Pons (tissue), 1 donor: ENCODE results near the gene TMEM145.
A peak's percentile ranks its signal among the peaks of the same experiment; 100 is the strongest.
"Not testable (repeated sequence)": the region's sequence is repeated elsewhere in the genome, so short reads cannot be mapped to it uniquely, and the experiment has no call there.

Experiments used
- DNase-seq: peaks from one replicate; pipeline ENCODE4 v3.0.0-alpha.2; 2016; ENCODE audit warnings: low spot score

Gene TMEM145

DNA sequence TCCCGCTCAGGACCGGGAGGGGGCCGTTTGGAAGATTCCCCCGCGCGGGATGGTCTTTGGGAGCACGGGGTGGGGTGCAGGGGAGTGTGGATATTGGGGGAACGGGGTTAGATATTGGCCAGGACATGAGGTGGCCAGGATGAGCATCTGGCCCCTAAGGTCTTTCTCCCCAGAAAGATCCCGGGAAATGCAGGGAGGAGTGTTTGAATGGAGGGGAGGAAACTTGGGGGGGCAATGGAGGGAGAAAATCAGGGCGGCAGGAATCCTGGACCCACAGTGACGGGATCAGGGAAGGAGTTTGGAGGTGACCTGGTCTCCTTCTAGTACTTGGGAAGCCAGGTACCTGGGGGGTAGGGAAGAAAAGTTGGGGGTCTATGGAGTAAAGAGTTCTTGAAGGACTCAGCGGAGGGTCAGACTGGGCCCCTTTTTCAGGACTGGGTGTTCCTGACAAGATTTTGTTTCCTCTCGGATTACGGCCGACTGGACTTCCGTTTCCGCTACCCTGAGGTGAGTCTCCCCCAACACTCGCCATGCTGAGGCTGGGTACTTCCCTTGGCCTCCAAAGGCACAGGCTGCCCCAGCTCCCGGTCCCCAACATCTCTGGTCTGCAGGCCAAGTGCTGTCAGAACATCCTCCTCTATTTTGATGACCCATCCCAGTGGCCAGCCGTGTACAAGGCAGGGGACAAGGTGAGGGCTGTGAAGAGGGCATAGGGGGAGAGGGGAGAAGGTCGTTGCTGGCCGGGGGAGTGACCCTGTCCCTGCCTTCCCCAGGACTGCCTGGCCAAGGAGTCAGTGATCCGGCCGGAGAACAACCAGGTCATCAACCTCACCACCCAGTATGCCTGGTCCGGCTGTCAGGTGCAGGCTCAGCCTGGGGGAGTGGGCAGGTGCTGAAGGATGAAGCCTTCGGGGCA, 989 bp downstream of the TMEM145 start:
- DNase-seq: no peak

DNA sequence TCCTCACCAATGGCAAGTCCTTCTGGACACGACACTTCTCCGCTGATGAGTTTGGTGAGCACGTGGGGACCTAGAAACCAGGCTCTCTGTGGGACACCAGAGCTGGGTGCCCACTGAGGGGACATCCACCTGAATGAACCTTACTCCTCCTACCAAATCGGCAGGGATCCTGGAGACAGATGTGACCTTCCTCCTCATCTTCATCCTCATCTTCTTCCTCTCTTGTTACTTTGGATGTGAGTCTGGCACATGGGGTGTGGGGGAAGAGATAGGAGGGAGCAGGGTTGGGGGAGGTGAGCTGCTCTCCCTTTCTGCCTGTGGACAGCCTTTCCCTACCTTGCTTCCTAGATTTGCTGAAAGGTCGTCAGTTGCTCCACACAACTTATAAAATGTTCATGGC, 1.9 kb downstream of the TMEM145 start:
- no peak for DNase-seq

DNA sequence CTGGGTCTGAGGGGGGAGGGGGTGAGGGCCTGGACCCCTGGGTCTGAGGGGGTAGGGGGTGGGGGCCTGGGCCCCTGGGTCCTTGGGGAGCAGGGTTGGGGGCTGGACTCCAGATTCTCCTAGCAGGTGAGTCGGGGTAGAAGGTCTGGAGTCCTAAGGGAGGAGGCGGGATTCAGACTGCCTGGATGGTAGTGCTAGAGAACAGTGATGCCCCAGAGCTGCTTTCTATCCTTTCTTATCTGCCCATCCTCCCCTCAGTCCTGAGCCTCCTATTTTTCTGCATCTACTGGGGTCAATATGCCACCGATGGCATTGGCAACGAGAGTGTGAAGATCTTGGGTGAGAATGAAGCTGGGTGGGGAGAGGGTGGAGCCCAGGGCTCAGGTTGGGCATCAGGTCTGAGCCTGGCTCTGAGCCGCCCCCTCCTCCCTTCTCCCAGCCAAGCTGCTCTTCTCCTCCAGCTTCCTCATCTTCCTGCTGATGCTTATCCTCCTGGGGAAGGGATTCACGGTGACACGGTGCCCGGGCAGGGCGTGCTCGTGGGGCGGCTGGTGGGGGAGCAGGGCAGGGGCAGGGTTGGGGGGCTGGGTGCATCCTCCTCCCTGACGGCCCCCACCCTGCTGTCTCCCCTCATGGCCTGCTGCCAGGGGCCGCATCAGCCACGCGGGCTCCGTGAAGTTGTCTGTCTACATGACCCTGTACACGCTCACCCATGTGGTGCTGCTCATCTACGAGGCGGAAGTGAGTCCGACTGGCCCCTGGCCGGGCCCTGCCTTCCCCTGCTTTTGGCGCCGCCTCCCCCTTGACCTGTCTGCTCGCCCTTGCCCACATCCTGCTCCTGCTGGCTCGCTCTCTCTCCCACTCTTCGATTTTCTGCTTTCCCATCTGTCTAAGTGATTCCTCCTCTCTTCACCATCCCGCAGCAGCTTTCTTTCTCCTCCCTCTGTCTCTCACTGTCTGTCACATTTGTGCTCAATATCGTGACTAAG, 3.4 kb downstream of the TMEM145 start:
- no peak for DNase-seq

DNA sequence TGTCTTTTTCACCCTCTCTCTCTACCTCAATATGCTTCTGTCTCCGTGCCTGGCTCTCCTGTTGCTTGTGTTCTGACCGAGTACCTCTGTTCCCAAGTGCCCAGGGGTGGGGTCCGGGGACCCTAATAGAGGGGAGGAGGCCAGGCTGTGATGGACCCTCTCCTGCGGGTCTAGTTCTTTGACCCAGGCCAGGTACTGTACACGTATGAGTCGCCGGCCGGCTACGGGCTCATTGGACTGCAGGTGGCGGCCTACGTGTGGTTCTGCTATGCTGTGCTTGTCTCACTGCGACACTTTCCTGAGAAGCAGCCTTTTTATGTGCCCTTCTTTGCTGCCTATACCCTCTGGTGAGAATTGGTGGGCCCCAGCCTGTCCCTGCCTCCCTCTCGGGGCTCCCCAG, 4.4 kb downstream of the TMEM145 start:
- no peak for DNase-seq

DNA sequence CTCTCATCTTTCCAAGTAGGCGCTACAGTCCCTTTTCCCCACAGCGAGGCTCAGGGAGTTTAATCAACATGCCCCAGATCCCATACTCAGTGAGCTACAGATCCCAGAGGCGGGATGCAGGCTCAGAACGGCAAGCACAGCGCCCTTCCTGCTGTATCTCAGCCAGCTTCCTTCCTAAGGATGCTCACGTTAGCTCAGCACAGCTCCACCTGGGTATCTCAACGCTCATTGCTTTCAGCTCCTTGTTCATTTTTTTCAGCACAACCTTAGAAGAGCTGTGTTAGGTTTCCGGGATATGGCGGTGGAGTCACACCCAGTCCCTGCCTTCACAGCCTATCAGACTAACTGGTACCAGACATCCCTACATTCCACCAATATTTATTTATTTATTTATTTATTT, 9.2 kb downstream of the TMEM145 start:
- DNase-seq: no peak

DNA sequence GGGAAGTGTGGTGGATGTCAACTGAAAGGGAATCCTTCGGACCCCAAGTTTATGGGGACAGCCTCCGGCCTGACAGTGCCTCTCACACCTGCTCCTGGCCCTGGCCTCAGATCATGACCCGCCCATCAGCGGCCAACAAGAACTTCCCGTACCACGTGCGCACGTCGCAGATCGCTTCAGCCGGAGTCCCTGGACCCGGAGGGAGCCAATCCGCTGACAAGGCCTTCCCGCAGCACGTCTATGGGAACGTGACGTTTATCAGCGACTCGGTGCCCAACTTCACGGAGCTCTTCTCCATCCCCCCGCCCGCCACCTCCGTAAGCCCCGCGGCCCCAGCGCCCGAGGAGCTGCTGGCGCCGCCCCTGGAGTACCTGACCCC, 10.4 kb downstream of the TMEM145 start:
- DNase-seq: no peak

DNA sequence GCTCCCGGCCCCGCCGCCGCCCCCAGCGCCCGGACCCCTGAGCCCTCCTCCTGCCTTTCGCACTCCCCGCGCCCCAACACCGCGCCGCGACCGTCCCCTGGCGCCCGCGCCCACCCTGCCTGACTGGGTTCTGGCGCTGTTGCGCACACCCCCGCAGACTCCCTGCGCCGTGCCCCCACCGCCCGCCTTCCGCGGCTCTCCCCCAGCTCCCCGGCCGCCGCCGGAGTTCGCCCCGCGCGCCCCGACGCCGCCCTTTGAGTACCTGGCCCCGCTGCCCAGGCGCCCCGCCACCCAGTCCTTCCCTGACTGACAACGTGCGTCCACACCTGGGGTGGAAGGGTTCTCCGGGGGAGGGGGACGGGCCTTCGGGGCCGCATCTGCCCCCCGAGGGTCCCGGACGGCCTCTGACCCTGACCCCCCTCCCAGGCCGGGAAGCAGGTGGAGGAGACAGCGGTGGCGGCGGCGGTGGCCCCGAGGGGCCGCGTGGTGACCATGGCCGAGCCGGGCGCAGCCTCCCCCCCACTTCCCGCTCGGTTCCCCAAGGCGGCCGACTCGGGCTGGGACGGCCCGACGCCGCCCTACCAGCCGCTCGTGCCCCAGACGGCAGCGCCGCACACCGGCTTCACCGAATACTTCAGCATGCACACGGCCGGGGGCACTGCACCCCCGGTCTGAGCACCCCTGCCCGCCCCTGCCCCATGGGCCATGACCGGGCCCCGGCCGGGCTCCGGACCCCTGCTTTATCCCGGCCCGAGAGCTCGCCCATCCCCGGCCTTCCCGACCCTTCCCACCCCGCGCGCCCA, 10.9 kb downstream of the TMEM145 start:
- DNase-seq: no peak

DNA sequence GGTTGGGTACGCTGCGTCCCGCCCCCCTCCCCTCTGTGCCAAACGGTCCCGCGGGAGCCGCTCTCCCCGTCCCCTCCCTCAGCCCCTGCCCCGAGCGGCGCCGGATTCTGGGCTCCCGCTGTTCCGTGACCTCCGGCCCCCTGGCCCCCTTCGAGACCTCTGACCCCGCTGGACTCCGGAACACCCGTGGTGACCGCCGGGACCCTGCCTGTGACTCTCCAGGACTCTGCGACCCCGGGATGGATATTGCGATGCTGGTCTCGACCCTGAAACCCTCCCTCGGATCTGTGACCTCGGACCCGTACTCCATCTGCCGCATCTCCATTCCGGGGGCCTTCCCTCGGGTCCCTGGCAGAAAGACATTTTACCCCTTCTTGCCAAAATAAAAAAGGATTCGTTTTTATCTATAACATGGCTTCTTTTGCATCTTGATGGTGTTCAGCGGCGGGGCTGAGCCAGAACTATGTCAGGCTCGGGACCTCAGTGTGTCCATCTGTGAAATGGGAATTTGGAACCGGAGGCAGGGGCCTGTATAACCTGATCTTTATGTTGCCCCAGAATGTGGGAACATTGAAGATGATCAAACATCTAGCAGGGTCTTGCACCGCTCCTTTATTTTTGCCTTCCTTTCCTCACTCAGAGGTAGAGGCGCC, 11.7 kb downstream of the TMEM145 start:
- no peak for DNase-seq

DNA sequence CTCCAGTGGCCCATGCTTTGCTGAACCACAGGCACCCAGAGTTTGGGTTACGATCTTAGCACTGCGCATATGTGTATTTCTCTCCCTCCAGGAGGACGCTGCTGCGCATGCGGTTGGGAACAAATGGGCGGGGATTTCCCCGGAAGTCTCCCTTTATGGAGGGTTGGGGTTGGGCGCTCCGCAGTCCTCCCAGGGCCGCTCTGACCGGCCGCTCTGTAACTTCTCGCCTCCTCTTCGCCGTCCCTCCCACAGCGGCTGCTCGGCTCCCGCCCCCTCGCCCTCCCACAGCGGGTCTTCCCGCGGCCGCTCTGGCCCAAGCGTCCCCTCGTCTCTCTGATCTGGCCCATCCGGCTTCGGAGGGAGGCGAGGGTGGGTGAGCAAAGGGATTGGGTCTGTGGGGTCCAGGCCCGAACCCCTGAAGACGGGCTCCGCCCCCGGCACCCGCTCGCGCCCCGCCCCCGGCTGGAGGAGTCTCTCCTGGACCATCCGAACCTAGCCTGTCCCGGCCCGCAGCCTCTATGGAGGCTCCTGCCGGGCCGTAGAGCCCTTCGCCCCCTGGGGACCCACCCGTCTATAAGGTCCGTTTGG, 12.3 kb downstream of the TMEM145 start, which contains the start of gene MEGF8:
Gene MEGF8 (plus strand): TSS at position 328 of the 588 bp plus-strand sequence. CDS start 609 bp downstream, outside the sequence.
- DNase-seq: peak; percentile 99

DNA sequence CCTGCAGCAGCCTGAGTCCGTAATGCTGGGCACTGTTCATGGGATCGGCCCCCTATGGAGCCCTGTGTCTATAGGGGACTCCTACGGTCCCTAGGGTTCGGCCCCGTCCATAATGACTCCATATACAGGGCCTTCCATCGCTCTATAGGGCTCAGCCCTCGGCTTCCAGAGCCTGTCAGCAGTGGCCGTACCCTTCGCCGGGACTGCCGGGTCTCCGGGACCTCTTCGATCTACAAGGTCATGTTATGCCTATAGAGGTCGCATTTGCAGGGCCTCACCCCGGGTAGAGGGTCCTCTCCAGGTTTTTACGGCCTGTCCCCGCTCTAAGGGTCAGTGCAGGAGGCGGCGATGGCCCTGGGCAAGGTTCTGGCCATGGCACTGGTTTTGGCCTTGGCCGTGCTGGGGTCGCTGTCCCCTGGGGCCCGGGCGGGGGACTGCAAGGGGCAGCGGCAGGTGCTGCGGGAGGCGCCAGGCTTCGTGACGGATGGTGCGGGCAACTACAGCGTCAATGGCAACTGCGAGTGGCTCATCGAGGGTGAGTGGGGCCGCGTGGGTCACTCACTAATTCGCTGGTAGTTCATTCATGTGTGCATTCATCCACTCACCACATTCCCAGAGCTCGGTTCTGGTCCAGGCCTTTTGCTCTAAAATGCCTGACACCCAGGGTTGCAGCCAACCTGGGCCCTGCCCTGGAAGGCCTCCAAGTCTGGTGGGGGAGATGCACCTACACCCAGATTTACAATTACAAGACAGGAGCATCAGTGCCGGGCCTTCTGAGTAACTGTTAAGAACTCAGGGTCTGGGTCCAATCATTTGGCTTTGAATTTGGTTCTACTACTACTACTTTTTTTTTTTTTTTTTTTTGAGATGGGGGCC, 13.0 kb downstream of the TMEM145 start:
- DNase-seq: no peak

DNA sequence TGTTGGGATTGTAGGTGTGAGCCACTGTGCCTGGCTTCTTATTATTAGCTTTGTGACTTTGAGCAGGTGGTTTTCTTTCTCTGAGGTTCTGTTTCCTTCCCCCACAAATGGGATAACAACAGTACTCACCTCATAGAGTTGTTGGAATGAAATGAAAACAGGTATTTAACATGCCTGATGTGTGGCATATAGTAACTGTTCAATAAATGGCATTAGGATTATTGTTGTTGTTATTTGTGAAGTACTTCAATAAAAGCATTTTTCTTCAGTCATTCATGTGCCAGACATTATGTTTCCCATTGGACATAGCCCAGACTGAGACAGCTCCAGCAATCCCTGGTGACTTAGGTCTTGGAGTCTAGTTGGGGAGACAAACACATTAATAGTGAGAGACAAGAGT, 13.9 kb downstream of the TMEM145 start:
- DNase-seq: no peak

DNA sequence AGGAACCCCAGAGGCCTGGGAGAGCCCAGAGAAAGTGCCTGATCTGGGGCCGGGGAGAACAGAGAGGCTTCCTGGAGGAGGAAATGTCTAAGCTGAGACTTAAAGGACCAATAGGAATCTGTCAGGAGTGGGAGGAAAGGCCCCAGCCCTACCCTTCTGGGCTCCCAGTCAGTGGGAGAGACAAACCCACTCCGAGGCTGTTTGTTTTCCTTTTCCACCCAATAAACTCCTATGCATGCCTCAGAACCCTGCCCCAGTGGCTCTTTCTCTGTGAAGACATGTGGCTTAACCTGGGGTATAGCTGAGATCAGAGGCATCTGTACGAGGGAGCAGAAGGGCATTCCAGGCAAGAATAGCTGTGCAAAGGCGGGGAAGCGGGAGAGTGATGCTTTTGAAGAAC, 14.3 kb downstream of the TMEM145 start:
- no peak for DNase-seq

DNA sequence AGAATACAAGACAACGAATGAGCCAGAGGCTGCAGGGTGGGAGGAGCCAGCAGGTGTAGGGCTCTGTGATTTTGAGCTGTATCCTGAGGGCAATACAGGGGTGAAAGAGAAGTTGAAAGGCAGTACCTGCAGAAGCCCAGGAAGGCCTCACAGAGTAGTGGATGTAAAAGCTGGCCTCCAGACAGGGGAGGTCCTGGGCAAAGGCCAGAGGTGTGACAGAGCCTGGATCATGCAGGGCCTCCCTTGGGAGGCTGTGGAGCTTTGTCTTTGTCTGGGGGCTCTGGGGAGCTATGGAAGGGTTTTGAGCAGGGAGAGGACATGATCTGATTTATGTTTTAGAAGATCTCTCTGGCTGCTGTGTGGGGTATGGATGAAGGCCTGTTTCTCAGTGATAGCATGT, 15.0 kb downstream of the TMEM145 start:
- DNase-seq: no peak

DNA sequence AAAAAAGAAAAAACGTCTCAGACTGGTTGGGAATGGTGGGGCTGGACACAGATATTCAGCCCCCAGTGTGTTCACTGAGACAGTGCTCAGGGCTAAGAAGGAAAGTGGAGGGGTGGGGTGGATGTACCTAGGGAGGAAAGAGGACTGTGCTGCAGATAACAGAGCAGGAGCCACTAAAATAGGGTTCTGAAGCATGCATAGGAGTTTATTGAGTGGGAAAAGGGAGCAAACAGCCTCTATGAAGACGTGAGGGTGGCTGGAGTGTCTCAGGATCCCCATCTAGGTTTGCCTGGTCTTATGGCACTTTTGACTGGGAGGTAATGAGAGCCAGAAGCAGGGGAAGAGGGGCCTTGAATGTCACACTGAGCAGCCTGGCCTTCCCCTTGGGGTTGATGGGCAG, 15.7 kb downstream of the TMEM145 start:
- DNase-seq: no peak

DNA sequence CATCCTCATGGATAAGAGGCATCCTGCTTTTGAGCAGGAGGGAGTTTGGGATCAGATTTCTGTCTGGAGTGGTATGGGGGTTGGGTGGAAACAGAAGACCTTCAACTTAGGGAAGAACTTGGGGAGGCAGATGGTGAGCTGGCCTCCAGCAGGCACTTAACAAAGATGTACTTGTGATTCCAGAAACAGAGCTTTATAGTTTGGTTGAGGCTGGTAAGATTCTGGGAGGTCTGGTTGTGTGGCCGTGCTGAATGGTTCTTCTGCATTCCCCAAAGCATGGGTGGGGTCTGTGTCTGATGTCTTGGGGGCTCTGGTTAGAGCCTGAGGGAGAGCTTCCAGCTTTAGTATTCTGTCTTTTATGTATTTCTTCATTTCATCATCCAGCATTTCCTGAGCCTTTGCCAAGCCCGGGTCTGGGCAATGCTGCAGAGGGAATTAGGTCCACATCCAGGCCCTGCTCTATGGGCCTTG, 17.2 kb downstream of the TMEM145 start:
- DNase-seq: peak; percentile 15

DNA sequence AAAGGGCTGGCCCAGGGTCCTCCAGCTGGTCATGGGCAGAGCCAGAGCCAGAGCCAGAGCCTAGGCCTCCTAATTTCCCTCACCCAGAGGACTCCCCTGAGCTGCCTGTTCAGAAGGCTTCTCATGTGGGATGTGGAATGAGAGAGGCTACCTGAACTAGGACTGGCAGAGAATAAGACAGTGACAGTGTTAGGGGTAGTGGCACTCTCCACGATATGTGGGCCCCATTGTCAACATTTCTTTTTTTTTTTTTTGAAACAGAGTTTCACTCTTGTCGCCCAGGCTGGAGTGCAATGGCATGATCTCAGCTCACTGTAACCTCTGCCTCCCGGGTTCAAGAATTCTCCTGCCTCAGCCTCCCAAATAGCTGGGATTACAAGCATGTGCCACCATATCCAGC, 18.2 kb downstream of the TMEM145 start:
- DNase-seq: not testable (repeated sequence)

DNA sequence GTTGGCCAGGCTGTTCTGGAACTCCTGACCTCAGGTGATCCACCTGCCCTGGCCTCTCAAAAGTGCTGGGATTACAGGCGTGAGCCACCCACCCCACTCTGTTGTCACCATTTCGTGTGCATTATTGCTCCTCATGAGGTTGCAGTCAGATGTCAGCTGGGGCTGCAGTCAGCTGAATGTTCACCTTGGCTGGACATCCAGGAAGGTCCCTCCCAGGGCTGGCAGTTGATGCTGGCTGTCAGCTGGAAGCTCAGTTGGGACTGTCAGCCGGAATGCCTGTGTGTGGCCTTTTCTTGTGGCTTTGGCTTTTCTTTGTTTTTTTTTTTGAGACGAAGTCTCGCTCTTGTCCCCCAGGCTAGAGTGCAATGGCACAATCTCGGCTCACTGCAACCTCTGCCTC, 18.9 kb downstream of the TMEM145 start:
- DNase-seq: no peak

DNA sequence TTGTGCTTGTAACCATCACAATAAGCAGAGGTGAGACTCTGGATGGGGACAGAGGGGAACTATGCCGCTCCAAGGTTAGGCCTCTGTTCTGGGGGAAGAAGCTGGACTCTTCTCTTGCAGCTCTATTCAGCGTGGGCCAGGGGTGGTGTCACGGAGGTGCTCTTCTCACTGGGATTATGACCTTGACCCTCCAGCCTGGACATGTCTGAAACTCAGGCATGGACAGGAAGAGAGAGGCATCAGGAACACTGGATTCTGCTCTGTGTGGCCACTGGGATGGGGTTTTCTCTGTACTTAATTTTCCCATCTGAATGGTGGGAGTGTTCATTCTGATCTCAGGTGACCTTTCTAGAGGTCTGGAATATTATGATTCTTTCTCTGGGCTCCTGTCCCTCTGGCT, 19.9 kb downstream of the TMEM145 start:
- DNase-seq: no peak

DNA sequence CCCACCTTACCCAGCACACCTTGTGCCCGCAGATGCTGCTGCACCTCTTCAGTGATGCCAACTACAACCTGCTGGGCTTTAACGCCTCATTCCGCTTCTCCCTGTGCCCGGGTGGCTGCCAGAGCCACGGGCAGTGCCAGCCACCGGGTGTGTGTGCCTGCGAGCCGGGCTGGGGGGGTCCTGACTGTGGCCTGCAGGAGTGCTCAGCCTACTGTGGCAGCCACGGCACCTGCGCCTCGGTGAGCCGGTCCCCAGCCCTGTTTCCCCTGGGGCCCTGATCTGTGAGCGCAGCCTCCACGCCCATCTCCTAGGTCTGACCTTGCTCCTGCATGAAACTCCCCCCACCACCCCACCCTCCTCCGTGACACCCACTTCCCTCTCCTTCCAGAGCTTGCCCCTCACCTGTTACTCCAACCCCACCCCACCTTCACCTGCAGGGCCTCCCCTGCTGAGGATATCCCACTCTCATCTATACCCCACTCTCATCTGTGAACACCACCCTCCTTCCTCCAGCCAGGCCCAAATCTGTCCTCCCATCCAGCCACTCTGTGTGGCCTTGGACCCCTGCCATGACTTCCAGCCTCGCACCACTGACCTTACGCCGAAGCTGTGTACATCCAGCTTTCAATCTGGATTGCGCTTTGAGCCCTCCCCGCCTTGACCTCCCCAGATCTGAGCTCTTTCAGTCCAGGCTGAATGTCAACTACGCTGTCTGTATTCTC, 21.0 kb downstream of the TMEM145 start:
- DNase-seq: no peak
